GM15510 (cell line): ENCODE results near the gene ZPR1.

ENCODE experiments used
- POLR2A ChIP-seq: IDR thresholded peaks from 3 replicates; pipeline ENCODE4 v1.6.1; 2011; ENCODE audit warnings: borderline replicate concordance; ENCODE audit not compliant: insufficient read length; ENCODE audit errors: extremely low read depth

The ZPR1 gene

DNA sequence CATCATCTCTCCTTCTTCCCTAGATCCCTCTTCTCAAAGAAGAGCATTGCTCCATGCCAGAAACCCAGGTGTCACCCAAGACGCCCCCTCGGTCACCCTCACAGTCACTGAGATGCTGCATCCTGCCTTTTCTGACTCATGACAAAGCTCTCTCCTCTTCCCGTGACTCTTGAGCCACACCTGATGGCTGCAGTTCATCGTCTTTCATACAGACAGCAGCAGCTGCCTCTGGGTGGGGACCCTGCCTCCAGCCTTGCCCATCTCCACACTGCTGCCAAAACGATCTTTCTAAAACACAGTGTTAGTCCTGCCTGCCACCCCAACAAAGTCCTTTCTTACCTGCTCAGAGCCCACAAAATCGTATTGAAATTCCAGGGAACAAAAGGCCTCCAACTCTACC, 59.8 kb downstream of the ZPR1 start:
- TF ChIP-seq POLR2A: no peak

DNA sequence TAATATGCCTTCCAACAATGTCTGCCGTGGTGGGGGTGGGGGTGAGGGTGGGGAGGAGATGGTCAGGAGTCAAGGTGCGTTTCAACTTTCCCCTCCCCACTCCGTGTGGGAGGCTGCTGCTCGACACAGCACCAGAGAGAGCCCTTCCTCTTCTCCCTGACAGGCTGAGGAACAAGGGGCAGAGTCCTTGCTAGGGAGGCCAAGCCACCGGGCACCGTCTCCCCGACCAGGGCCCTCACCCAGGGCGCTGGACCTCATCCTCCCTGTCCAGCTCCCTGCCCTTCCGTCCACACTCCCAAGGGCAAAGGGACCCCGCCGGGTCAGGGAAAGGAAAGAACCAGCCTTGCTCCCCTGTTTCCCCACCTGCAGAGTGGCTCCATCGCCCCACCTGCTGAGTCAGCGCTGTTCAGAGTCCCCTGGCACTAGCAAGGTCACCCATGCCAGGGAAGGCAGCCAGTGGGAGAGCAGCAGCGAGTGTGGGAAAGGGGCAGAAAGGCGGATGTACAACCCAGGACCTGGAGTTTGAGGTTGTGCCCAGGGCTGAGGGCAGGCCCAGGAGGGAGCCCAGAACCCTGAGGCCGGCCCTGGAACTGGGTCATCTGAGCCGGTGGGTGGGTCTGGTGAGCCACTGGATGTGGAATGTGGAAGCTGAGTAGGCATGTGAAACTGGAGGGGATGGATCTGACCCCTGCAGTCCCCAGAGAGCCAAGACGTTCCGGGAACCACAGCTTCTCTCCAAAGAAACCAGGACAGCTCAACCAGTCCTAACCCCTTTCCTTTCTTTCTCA, 62.2 kb downstream of the ZPR1 start:
- TF ChIP-seq POLR2A: no peak

GRCh38 chr11:116724813-116725212, 63.0 kb downstream of the ZPR1 start:
- TF ChIP-seq POLR2A: no peak
